ENCODE measurements around the gene THOC5.

Gene THOC5

DNA sequence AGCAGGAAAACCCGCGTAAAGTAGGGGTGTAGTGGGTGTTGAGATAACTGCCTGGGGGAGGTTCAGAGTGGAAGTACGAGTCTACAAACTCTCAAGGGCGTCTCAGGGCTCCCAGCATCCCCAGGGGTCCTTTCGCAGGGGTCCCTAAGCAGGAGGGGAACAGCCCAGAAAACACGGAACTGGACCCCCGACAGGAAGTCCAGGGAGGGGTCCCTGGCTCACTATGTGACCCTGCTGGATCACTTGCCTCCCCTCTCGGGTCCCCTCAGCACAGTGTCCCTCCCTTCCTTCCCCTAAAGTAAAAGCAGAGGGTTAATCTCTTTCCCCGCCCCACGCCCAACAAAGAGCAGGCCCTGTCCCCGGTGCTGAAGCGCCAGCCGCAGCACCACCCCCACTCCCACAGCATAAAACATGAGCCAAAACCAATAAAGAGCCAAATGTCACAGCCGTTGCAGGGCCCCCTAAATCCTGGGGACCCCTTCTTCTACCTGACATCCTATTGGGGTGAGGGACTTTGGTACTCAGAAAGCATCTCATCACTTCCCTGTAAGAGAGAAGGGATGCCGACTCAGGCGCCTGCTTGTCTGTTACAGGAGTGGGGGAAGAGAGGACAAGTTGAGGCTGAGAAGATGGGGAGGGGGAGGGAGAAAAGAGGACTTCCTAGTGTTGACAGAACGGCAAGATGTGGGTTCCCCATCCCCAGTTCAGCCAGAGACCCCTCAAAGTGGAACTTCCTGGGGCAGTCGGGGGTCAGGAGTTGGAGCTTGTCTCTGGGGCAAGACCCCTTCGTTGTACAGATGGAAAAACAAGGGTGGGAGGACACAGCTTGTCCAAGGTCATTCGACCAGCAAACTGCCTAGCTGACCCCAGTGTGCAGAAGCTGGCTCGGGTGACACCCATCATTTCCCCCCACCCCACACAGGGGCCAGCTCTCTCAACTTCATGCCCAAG, 75.0 kb downstream of the THOC5 start:
- FAIRE-seq, result no peak
- no peak for DNase-seq (ENCODE audit: insufficient read length, low spot score)

DNA sequence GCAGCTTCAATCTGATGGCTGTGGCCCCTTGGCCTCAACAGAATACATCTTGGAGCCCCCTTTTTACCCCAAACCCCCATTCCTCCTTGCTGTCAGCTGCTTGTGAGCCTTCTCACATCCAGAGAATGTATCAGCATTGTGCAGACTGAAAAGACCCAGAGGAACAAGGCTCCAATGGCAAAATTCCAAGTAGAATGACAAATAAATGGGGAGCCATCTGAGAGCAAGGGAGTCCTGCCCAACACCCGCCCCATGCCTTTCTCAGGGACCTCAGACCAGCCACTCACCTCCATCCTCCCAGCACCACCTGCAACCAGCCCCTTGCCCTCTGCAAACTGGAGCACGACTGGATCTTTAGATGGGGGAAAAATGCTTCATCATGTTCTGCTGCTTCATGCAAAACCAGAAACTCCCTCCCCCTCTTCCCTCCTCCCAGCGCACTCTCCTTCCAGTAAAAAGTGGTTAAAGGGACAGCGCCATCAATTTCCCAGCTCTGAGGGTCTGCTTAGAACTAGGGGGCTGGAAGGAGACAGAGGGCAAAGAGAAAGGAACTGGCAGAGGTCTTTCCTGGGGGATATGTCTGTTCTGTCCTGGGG, 75.7 kb downstream of the THOC5 start:
- DNase-seq (ENCODE audit: insufficient read length, low spot score) (no peak), FAIRE-seq (no peak)

DNA sequence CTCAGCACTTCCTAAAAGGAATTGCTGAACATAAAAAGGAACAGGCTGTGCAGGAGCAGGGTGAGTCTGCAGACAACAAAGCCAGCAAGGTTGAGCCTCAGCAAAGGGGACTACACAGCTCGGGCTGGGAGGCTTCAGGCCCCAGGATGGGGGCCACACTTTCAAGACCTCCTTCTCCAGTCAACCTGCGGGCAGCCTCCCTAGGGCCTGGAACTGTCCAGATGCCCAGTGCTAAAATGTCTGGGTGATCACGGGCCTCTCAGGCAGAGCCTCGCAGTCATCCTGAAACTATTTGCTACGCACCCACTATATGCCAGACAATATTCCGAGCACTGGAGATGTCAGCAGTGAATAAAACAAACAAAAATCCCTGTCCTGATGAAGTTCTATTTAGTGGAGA, 77.4 kb downstream of the THOC5 start:
- no peak for FAIRE-seq
- DNase-seq (ENCODE audit: insufficient read length, low spot score), result no peak

GRCh38 chr22:29475550-29475949, 78.0 kb downstream of the THOC5 start:
- FAIRE-seq (peak; percentile 62), DNase-seq (ENCODE audit: insufficient read length, low spot score) (peak; percentile 69)

DNA sequence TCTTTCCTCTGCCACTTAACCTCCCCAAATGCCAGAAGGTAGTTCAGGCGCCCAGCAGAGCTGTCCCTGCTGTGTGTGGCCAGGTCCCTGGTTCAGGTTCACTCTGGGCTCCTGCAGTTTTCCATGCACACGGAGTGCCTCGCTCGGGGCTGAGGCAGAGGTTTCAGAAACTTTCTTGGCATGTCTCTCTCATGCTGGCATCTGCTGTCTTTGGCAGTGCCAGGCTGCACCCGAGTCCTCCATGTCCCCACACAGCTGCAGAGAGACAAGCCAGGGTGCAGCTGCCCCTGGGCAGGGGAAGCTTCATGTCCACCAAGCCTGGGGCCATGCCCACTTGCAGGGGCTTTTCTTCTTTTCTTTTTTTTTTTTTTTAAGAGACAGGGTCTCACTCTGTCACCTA, 80.6 kb downstream of the THOC5 start:
- DNase-seq (ENCODE audit: insufficient read length, low spot score) (no peak), FAIRE-seq (no peak)

DNA sequence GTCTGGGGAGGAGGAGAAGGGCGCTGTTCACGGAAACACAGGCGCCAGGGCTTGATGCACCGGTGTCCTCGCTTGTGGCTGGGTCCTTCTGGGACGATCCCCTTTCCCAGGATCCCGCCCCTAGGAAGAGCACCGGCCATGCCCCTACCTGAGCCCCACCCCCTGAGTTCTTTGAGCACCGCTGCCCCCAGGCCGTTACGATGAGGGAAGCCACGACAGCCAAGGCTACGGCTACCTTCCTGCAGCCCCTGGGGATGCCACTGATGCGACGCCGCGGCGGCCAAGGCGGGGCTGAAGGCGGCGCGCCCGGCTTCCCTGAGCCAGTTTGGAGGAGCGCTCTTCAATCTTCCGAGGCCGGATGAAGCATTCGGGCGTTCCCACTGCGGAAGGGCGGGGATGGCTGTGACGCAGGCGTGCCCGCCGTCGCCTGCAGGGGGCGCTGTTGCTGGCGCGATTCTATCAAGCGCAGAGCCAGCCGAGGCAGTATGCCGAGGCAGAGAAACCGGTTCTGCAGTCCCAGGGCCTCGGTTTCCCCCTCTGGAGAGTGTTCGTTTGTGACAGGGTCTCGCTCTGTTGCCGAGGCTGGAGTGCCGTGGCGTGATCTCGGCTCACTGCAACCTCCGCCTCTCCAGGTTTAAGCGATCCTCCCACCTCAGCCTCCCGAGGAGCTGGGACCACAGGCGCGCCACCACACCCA, 83.2 kb downstream of the THOC5 start:
- FAIRE-seq, result peak; percentile 35

GRCh38 chr22:29469755-29470154, 83.8 kb downstream of the THOC5 start:
- DNase-seq (ENCODE audit: insufficient read length, low spot score) (no peak), FAIRE-seq (no peak)

More for the DNA sequence above, 83.2 kb downstream of the THOC5 start:
- peak; percentile 70 for DNase-seq (ENCODE audit: insufficient read length, low spot score)

DNA sequence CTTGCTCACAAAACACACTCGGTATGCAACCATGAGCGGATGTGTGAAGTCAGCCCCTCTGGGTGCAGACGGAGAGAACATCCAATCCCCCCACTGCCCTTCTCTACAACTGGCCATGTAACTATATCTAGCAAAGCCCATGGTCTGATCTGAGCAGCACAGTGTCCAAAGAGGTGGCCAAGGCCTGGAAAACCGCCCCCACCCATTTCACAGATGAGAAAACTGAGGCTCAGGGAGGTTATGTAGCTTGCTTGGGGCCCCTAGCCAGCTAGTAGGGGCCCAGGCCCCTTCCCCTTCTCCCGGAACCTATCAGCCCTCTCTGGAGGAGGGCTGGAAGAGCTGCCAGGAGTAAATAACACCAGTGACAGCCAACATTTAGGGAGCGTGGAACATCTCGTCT, 89.0 kb downstream of the THOC5 start:
- FAIRE-seq, result no peak
- DNase-seq (ENCODE audit: insufficient read length, low spot score), result no peak

DNA sequence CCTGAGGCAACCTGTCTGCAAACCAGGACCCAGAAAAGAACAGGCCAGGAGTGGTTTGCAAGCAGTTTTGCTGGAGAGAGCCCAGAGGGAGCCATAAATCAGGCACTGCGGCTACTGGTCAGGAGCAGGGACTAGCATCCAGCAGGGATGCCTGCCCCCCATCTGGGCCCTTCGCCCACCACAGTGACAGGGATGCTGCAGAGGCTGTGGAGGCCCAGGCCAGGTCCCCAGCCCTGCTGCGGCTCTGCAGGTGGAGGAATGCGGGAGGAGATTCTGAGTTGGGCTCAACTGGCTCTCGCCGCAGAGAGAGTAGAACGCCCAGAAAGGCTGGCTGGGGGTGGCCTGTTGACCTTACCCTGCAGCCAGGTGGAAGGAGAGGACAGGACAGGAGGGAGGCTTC, 89.9 kb downstream of the THOC5 start:
- no peak for FAIRE-seq

GRCh38 chr22:29461263-29461662, 92.3 kb downstream of the THOC5 start:
- FAIRE-seq (no peak), DNase-seq (ENCODE audit: insufficient read length, low spot score) (no peak)

More for the DNA sequence above, 89.9 kb downstream of the THOC5 start:
- no peak for DNase-seq (ENCODE audit: insufficient read length, low spot score)

DNA sequence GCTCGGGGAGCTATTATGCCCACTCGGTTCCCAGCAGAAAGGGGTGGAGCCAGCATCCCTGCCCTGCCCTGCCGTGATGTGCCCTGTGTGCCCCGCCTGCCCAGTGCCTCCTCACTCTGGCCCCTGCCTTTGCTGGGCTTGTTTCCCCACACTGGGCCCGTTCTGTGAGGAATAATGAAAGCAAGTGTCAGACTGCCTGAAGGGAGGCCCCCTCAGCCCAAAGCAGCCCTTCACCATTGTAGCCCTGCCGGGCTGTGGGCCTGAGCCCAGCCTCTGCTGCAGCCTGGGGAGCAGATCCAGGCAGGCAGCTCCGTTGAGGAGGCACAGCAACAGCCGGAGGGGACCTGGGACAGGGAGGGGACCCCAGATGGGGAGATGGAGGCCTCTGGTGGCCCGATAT, 93.8 kb downstream of the THOC5 start:
- no peak for DNase-seq (ENCODE audit: insufficient read length, low spot score)

GRCh38 chr22:29458551-29458950, 95.0 kb downstream of the THOC5 start:
- DNase-seq (ENCODE audit: insufficient read length, low spot score) (no peak), FAIRE-seq (no peak)

More for the DNA sequence above, 93.8 kb downstream of the THOC5 start:
- no peak for FAIRE-seq

DNA sequence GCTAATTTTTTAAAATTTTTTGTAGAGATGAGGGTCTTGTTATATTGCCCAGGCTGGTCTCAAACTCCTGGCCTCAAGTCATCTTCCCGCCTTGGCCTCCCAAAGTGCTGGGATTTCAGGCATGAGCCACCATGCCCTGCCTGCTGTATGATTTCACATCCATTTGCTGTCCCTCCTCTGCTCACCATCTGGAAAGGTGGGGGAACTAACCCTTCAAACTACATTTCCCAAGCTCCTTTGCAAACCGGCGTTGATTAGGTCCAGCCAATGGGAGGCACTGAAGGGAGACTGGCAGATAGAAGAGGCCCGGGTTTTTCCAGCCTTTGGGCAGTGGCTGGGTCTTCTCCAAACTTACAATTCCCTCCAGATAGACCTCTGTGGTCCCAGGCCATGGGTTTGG, 95.8 kb downstream of the THOC5 start:
- DNase-seq (ENCODE audit: insufficient read length, low spot score) (peak; percentile 75), FAIRE-seq (peak; percentile 79)

GRCh38 chr22:29456211-29456671, 97.3 kb downstream of the THOC5 start:
- DNase-seq (ENCODE audit: insufficient read length, low spot score) (no peak), FAIRE-seq (no peak)
